ENCODE data around the gene FBXL16.
A peak's percentile ranks its signal among the peaks of the same experiment; 100 is the strongest.
"Not testable (repeated sequence)": the region's sequence is repeated elsewhere in the genome, so short reads cannot be mapped to it uniquely, and the experiment has no call there.

Gene FBXL16

GRCh38 chr16:705431-706188 is at the start of gene FBXL16:
Gene FBXL16 (minus strand): TSS chr16:705801. CDS start chr16:697405, 8,396 bp downstream.
- Histone ChIP-seq H3K27ac (ENCODE audit: low read length) (no peak within 1 kb of the TSS), H3K4me3 (ENCODE audit: low read length) (no peak within 1 kb of the TSS), H3K9ac (ENCODE audit: low read length) (no peak within 1 kb of the TSS)

GRCh38 chr16:754656-755055 is 49.1 kb upstream of the FBXL16 start:
- no peak overlapping the region for H3K4me3 ChIP-seq (ENCODE audit: low read length)
- H3K9me3 ChIP-seq (ENCODE audit: insufficient read depth, low read length): no peaks in the 10 kb centered on the region
- H3K79me2 ChIP-seq (ENCODE audit: low read length): no peaks in the 10 kb centered on the region
- no peaks in the 10 kb centered on the region for H3K27me3 ChIP-seq (ENCODE audit: low read depth, low read length)
- peaks cover 22% of the 10 kb centered on the region for H3K4me1 ChIP-seq (ENCODE audit: low read length)
- H4K20me1 ChIP-seq (ENCODE audit: insufficient read depth, low read length): no peaks in the 10 kb centered on the region
- TF ChIP-seq EZH2phosphoT487 (IDR thresholded peaks at IDR 0.05; ENCODE audit: low read depth) (no peak), CTCF (IDR thresholded peaks at IDR 0.05; ENCODE audit: low read depth, low read length) (no peak)
- no peak overlapping the region for H2AFZ ChIP-seq (ENCODE audit: low read depth, low read length)
- peaks cover 2% of the 10 kb centered on the region for H3K36me3 ChIP-seq (replicated peaks; ENCODE audit: low read depth, low read length)
- no peak overlapping the region for H3K4me2 ChIP-seq (ENCODE audit: low read length)
- H3K27ac ChIP-seq (ENCODE audit: low read length): no peak overlapping the region
- no peak overlapping the region for H3K9ac ChIP-seq (ENCODE audit: low read length)

More at GRCh38 chr16:705431-706188, at the start of gene FBXL16:
- Histone ChIP-seq H3K4me1 (ENCODE audit: low read length) (no peaks in the 10 kb centered on the region), H3K9me3 (ENCODE audit: insufficient read depth, low read length) (no peaks in the 10 kb centered on the region), H3K79me2 (ENCODE audit: low read length) (no peaks in the 10 kb centered on the region), H3K27me3 (ENCODE audit: low read depth, low read length) (peaks cover 13% of the 10 kb centered on the region), H3K4me2 (ENCODE audit: low read length) (no peak within 1 kb of the TSS), H2AFZ (ENCODE audit: low read depth, low read length) (no peak within 1 kb of the TSS), H4K20me1 (ENCODE audit: insufficient read depth, low read length) (no peaks in the 10 kb centered on the region), H3K36me3 (replicated peaks; ENCODE audit: low read depth, low read length) (no peaks in the 10 kb centered on the region)
- TF ChIP-seq CTCF (IDR thresholded peaks at IDR 0.05; ENCODE audit: low read depth, low read length) (no peak), EZH2phosphoT487 (IDR thresholded peaks at IDR 0.05; ENCODE audit: low read depth) (no peak)

- H3K4me3 ChIP-seq (ENCODE audit: low read length); H4K20me1 ChIP-seq (ENCODE audit: insufficient read depth, low read length); H3K27me3 ChIP-seq (ENCODE audit: low read depth, low read length); H3K27ac ChIP-seq (ENCODE audit: low read length); H3K36me3 ChIP-seq (replicated peaks; ENCODE audit: low read depth, low read length); H3K9me3 ChIP-seq (ENCODE audit: insufficient read depth, low read length); H3K9ac ChIP-seq (ENCODE audit: low read length); H3K4me2 ChIP-seq (ENCODE audit: low read length); H3K79me2 ChIP-seq (ENCODE audit: low read length); H2AFZ ChIP-seq (ENCODE audit: low read depth, low read length): not testable (repeated sequence)
- H3K4me1 ChIP-seq (ENCODE audit: low read length): peaks cover 22% of the 10 kb centered on the region
Observed at GRCh38 chr16:754121-754607, 48.6 kb upstream of the FBXL16 start.

- no peaks in the 10 kb centered on the region for H3K79me2 ChIP-seq (ENCODE audit: low read length)
- peak overlapping the region; percentile 71 for H3K27ac ChIP-seq (ENCODE audit: low read length)
- H3K4me1 ChIP-seq (ENCODE audit: low read length): peaks cover 22% of the 10 kb centered on the region
- no peaks in the 10 kb centered on the region for H3K27me3 ChIP-seq (ENCODE audit: low read depth, low read length)
- H3K36me3 ChIP-seq (replicated peaks; ENCODE audit: low read depth, low read length): peaks cover 2% of the 10 kb centered on the region
- no peaks in the 10 kb centered on the region for H3K9me3 ChIP-seq (ENCODE audit: insufficient read depth, low read length)
- H4K20me1 ChIP-seq (ENCODE audit: insufficient read depth, low read length): no peaks in the 10 kb centered on the region
- peak overlapping the region; percentile 69 for H2AFZ ChIP-seq (ENCODE audit: low read depth, low read length)
- TF ChIP-seq CTCF (IDR thresholded peaks at IDR 0.05; ENCODE audit: low read depth, low read length) (no peak), EZH2phosphoT487 (IDR thresholded peaks at IDR 0.05; ENCODE audit: low read depth) (no peak)
- peak overlapping the region; percentile 50 for H3K9ac ChIP-seq (ENCODE audit: low read length)
- H3K4me2 ChIP-seq (ENCODE audit: low read length): peak overlapping the region; percentile 71
- peak overlapping the region; percentile 65 for H3K4me3 ChIP-seq (ENCODE audit: low read length)
Observed at GRCh38 chr16:752007-752312, 46.4 kb upstream of the FBXL16 start.
